SHP77 (cell line): ENCODE results near the gene RPL7A.
"Not testable (repeated sequence)": the region's sequence is repeated elsewhere in the genome, so short reads cannot be mapped to it uniquely, and the experiment has no call there.

Source experiments
- DNase-seq, 2 experiments: peaks; one replicate each; lab custom pipeline; 2025; lab: John Stamatoyannopoulos, UW

Gene RPL7A

GRCh38 chr9:133369422-133369821, 21.4 kb downstream of the RPL7A start:
- no peak for DNase-seq

GRCh38 chr9:133369933-133370332, 21.9 kb downstream of the RPL7A start:
- DNase-seq: no peak

GRCh38 chr9:133370685-133371084, 22.7 kb downstream of the RPL7A start:
- no peak for DNase-seq

GRCh38 chr9:133371261-133371711, 23.3 kb downstream of the RPL7A start:
- peak in 1 of 2 experiments; percentile 46 for DNase-seq

- DNase-seq: no peak
Measured at GRCh38 chr9:133372144-133372543, 24.1 kb downstream of the RPL7A start.

GRCh38 chr9:133374612-133375115, 26.6 kb downstream of the RPL7A start:
- DNase-seq: no peak

- peak in 1 of 2 experiments; percentile 44 for DNase-seq
Measured at GRCh38 chr9:133375116-133375723, 27.2 kb downstream of the RPL7A start.

GRCh38 chr9:133375724-133376654, 28.0 kb downstream of the RPL7A start, which contains the start of the genes STKLD1 and SURF4:
STKLD1 (plus strand) TSS chr9:133376366; CDS start chr9:133376474, 108 bp downstream.
SURF4 (minus strand) TSS chr9:133376060; CDS start chr9:133375969, 91 bp downstream.
- peak; percentile 96 to 98 for DNase-seq

GRCh38 chr9:133377280-133377679, 29.3 kb downstream of the RPL7A start:
- DNase-seq: not testable (repeated sequence)

GRCh38 chr9:133377721-133378216, 29.8 kb downstream of the RPL7A start:
- no peak for DNase-seq

- DNase-seq: no peak
Measured at GRCh38 chr9:133378408-133378962, 30.5 kb downstream of the RPL7A start.

GRCh38 chr9:133379153-133380086, 31.4 kb downstream of the RPL7A start:
- DNase-seq: no peak

- DNase-seq: no peak
Measured at GRCh38 chr9:133380734-133381133, 32.7 kb downstream of the RPL7A start.

- DNase-seq: no peak
Measured at GRCh38 chr9:133382507-133383141, 34.6 kb downstream of the RPL7A start.

- DNase-seq: no peak
Measured at GRCh38 chr9:133383438-133383837, 35.4 kb downstream of the RPL7A start.

GRCh38 chr9:133384736-133385321, 36.8 kb downstream of the RPL7A start:
- no peak for DNase-seq

- DNase-seq: no peak
Measured at GRCh38 chr9:133385452-133385851, 37.4 kb downstream of the RPL7A start.

GRCh38 chr9:133386338-133386737, 38.3 kb downstream of the RPL7A start:
- DNase-seq: no peak

GRCh38 chr9:133387680-133388079, 39.7 kb downstream of the RPL7A start:
- DNase-seq: no peak

GRCh38 chr9:133389025-133389557, 41.1 kb downstream of the RPL7A start:
- no peak for DNase-seq
